SK-N-SH treated with all-trans-retinoic acid at 6 μM for 48 hours (cell line): Measurements from ENCODE around the gene PROX2.

ENCODE experiments used
- ATAC-seq: fragments of 200-7000 bp; cut with Tn5 transposase; 3 replicates; pipeline ENCODE4 v1.9.1; 2020; ENCODE audit warnings: mild to moderate bottlenecking, moderate library complexity
- ARNTL ChIP-seq: fragments of 450-650 bp; formaldehyde crosslinking; IDR thresholded peaks from 2 replicates; pipeline ENCODE4 v1.5.0; 2020; ENCODE audit warnings: low read depth, mild to moderate bottlenecking, moderate library complexity, borderline replicate concordance
- BACH2 ChIP-seq: fragments of 250-450 bp; sonication (Bioruptor Pico); IDR thresholded peaks from 2 replicates; pipeline ENCODE4 v1.9.0; 2021; ENCODE audit warnings: mild to moderate bottlenecking, borderline replicate concordance
- CREB5 ChIP-seq: fragments of 250-450 bp; sonication (Bioruptor Pico); IDR thresholded peaks from 2 replicates; pipeline ENCODE4 v1.5.1; 2020; ENCODE audit warnings: low read depth, mild to moderate bottlenecking, moderate library complexity
- CSDC2 ChIP-seq: fragments of 250-450 bp; sonication (Bioruptor Pico); IDR thresholded peaks from 2 replicates; pipeline ENCODE4 v1.5.0; 2020; ENCODE audit warnings: mild to moderate bottlenecking, moderate library complexity
- ESRRG ChIP-seq: fragments of 250-450 bp; sonication (Bioruptor Pico); IDR thresholded peaks from 2 replicates; pipeline ENCODE4 v1.6.1; 2021; ENCODE audit warnings: mild to moderate bottlenecking
- GLIS3 ChIP-seq: fragments of 250-450 bp; sonication (Bioruptor Pico); IDR thresholded peaks from 2 replicates; pipeline ENCODE4 v1.5.0; 2020; ENCODE audit warnings: mild to moderate bottlenecking, moderate library complexity
- ISL1 ChIP-seq: fragments of 250-450 bp; sonication (Bioruptor Pico); IDR thresholded peaks from 2 replicates; pipeline ENCODE4 v2.1.2; 2022; ENCODE audit warnings: mild to moderate bottlenecking, moderate library complexity
- OSR1 ChIP-seq: fragments of 250-450 bp; sonication (Bioruptor Pico); IDR thresholded peaks from 2 replicates; pipeline ENCODE4 v1.8.0; 2022; ENCODE audit warnings: moderate library complexity, mild to moderate bottlenecking, inconsistent platforms
- PATZ1 ChIP-seq: fragments of 250-450 bp; sonication (Bioruptor Pico); IDR thresholded peaks from 2 replicates; pipeline ENCODE4 v1.8.0; 2020; ENCODE audit warnings: mild to moderate bottlenecking, moderate library complexity, borderline replicate concordance
- POU6F1 ChIP-seq: fragments of 250-450 bp; sonication (Bioruptor Pico); IDR thresholded peaks from 2 replicates; pipeline ENCODE4 v1.8.0; 2021; ENCODE audit warnings: low read depth, mild to moderate bottlenecking, moderate library complexity, borderline replicate concordance
- PPARA ChIP-seq: fragments of 250-450 bp; sonication (Bioruptor Pico); IDR thresholded peaks from 2 replicates; pipeline ENCODE4 v1.5.0; 2020; ENCODE audit warnings: mild to moderate bottlenecking, borderline replicate concordance
- RARB ChIP-seq: fragments of 250-450 bp; sonication (Bioruptor Pico); IDR thresholded peaks from 2 replicates; pipeline ENCODE4 v1.8.0; 2021; ENCODE audit warnings: mild to moderate bottlenecking, moderate library complexity
- SNAI2 ChIP-seq: fragments of 250-450 bp; sonication (Bioruptor Pico); IDR thresholded peaks from 2 replicates; pipeline ENCODE4 v1.5.0; 2020; ENCODE audit warnings: mild to moderate bottlenecking, moderate library complexity
- TCF4 ChIP-seq: fragments of 250-450 bp; sonication (Bioruptor Pico); IDR thresholded peaks from 2 replicates; pipeline ENCODE4 v1.8.0; 2021; ENCODE audit warnings: mild to moderate bottlenecking, moderate library complexity, borderline replicate concordance
- TOX ChIP-seq: fragments of 250-450 bp; sonication (Bioruptor Pico); IDR thresholded peaks from 2 replicates; pipeline ENCODE4 v1.8.0; 2021; ENCODE audit warnings: mild to moderate bottlenecking, moderate library complexity, borderline replicate concordance
- TSHZ2 ChIP-seq: fragments of 250-450 bp; sonication (Bioruptor Pico); IDR thresholded peaks from 2 replicates; pipeline ENCODE4 v1.5.0; 2020; ENCODE audit warnings: mild to moderate bottlenecking, moderate library complexity
- ZC3H10 ChIP-seq: fragments of 250-450 bp; sonication (Bioruptor Pico); IDR thresholded peaks from 2 replicates; pipeline ENCODE4 v1.5.1; 2021; ENCODE audit warnings: mild to moderate bottlenecking, moderate library complexity
- ZFP3 ChIP-seq: fragments of 250-450 bp; sonication (Bioruptor Pico); IDR thresholded peaks from 2 replicates; pipeline ENCODE4 v1.5.0; 2020; ENCODE audit warnings: mild to moderate bottlenecking, moderate library complexity
- ZFP30 ChIP-seq: fragments of 450-650 bp; formaldehyde crosslinking; IDR thresholded peaks from 2 replicates; pipeline ENCODE4 v1.5.0; 2022; ENCODE audit warnings: mild to moderate bottlenecking, moderate library complexity
- ZNF70 ChIP-seq: fragments of 450-650 bp; formaldehyde crosslinking; IDR thresholded peaks from 2 replicates; pipeline ENCODE4 v1.5.0; 2020; ENCODE audit warnings: mild to moderate bottlenecking, moderate library complexity
- ZNF8 ChIP-seq: fragments of 450-650 bp; formaldehyde crosslinking; IDR thresholded peaks from 2 replicates; pipeline ENCODE4 v1.5.0; 2020; ENCODE audit warnings: mild to moderate bottlenecking, moderate library complexity

Gene PROX2

GRCh38 chr14:74881431-74882102, 5.6 kb upstream of the PROX2 start, which contains the start of gene DLST (continued):
- no peak for TF ChIP-seq CREB5 (CRISPR knock-in tag)
- TF ChIP-seq ZFP3 (CRISPR knock-in tag): peak; percentile 86
- no peak for TF ChIP-seq BACH2 (CRISPR knock-in tag)
- no peak for TF ChIP-seq ISL1 (CRISPR knock-in tag)
- no peak for TF ChIP-seq ZNF8 (CRISPR knock-in tag)
- TF ChIP-seq, all 23 proteins: peak for 3

GRCh38 chr14:74879427-74880182, 3.7 kb upstream of the PROX2 start:
- ATAC-seq: no peak
- TF ChIP-seq ZNF8 (CRISPR knock-in tag) (no peak), OSR1 (CRISPR knock-in tag) (no peak), RARB (no peak), ZC3H10 (no peak), ZFP3 (CRISPR knock-in tag) (no peak), SNAI2 (no peak), ARNTL (CRISPR knock-in tag) (no peak), POU6F1 (CRISPR knock-in tag) (no peak), ZNF70 (CRISPR knock-in tag) (no peak), TOX (CRISPR knock-in tag) (no peak), PATZ1 (no peak), GLIS3 (CRISPR knock-in tag) (no peak), ISL1 (CRISPR knock-in tag) (no peak), ZFP30 (CRISPR knock-in tag) (no peak), CSDC2 (CRISPR knock-in tag) (no peak), TCF4 (CRISPR knock-in tag) (no peak), PPARA (CRISPR knock-in tag) (no peak)

- no peak for ATAC-seq
Observed at GRCh38 chr14:74875204-74875603, 741 bp downstream of the PROX2 start.

More at GRCh38 chr14:74875204-74875603, 741 bp downstream of the PROX2 start:
- TF ChIP-seq OSR1 (CRISPR knock-in tag) (no peak), TSHZ2 (no peak), ESRRG (no peak), GLIS3 (CRISPR knock-in tag) (no peak), TCF4 (CRISPR knock-in tag) (no peak), ISL1 (CRISPR knock-in tag) (no peak), ZC3H10 (no peak), SNAI2 (no peak), ARNTL (CRISPR knock-in tag) (no peak), BACH2 (CRISPR knock-in tag) (no peak)
